ENCODE results near the gene PTPRCAP. TPM values are rescaled to one million over a fixed set of nuclear protein-coding genes. Genes with fewer than 3 reads are reported as not detected.

Gene PTPRCAP, protein sequence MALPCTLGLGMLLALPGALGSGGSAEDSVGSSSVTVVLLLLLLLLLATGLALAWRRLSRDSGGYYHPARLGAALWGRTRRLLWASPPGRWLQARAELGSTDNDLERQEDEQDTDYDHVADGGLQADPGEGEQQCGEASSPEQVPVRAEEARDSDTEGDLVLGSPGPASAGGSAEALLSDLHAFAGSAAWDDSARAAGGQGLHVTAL
- total RNA-seq: 0.19 and 0.28 TPM in 2 replicates

DNA sequence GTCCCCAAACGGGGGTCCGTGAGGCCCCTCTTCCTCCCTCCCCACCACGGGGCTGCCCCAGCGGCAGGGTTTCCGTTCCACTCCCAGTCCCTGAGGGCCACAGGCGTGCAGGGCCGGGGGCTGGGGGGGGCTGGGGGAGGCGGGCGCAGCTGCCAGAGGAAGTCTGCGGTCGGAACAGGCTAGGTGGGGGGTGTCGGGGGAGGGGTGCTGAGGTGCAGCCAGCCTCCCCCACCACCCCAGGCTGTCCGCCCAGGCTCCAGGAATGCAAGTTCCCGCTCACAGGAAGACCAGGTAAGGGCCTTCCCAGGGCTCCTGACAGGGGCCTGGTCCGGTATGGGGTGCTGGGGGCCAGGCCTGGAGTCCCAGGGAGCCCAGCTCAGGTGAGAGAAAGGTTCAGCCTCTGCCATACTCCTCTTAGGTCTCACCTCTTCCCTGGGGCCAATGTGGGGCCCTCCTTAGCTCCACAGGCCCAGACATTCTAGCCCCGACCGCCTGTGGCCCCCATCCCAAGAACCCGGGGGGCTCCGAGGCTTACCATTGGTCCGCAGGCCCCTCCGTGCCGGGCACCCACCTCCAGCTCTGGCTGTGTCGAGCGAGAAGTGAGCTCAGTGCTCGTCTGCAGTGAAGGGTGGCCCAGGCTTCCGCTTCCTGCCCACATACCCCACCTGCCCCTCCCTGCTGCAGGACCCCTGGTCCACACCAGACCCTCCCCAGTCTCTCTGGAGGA lies at the start of gene PTPRCAP:
Gene PTPRCAP (minus strand): TSS at position 601 of the 727 bp plus-strand sequence. CDS start 63 bp downstream, at position 538.

DNA sequence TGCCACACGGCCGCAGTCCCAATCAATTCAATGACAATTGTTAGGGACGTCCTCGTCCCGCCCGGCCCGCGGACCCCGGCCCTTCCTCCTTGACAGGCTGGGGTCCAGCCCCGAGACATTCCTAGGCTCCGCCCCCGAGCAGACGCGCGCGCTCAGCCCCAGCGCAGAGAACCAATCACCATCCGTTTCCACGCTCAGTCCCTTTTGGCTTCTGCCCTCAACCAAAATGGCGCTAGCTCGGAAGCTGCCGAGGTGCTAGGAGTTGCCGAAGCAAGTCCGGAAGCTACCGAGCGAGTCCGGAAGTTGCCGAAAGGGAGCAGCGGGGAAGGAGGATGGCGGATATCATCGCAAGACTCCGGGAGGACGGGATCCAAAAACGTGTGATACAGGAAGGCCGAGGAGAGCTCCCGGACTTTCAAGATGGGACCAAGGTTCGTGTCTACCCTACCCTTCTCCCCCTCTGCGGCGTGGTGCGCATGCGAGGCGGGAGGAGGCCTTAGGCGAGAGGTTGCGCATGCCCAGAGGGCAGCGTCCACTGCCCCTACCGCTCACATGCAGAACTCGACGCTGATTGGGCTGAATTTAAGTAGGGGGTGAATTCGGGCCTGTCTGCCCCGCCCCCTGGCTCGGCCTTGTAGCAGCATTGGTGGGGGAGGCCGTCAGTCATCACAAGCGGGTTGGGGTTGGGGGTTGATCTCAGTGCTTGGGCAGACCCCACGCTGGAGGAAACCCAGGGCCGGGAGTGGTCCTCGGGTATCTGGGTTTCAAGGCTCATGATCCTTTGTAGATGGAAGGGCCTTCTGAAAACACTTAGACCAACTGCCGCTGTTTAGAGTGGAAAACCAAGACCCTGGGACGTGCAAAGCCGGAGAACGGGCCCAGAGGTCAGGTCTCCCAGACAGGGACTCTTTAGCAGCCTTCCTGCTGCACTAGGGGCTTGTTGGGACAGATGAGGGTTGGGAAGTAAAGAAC lies 45.6 kb upstream of the PTPRCAP start, which contains the start of gene AIP:
Gene AIP (plus strand): TSS at position 200 of the 972 bp plus-strand sequence. CDS start 133 bp downstream, at position 333.

DNA sequence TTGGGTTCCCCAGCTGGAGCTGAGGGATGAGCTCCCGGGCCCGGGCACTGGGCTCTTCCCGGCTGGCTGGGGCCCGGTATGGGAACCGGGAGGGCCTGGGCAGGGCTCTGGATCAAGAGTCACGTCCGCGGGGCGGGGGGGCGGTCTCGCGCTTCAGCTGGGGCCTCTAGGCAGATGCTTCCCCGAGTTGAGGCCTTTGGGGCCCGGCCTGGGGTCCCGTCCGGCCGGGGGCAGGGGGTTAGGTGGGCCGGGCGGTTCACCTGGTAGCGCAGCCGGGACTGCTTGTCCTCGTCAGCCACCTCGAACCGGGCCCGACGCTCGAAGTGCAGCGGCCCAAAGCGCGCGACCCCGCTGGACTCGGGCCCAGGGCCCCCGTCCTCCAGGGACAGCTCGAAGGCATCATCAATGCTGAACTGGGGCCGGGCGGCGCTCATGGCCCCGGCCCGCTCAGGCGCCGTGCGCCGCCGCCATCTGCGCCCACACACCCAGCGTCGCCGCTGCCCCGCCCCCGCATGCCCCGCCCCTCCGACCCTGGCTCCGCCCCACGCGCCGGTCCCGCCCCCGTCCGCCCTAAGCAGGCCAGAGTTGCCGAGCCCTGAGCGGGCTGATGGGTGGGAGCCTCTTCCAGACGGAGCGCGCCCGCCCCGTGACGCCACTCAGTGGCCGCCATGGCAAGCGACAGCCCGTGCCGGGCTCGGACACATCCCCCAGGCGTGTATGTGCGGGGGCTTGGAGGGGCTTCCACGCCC lies 31.5 kb upstream of the PTPRCAP start, which contains the start of gene TMEM134:
Gene TMEM134 (minus strand): TSS at position 493 of the 749 bp plus-strand sequence. CDS start 59 bp downstream, at position 434.

DNA sequence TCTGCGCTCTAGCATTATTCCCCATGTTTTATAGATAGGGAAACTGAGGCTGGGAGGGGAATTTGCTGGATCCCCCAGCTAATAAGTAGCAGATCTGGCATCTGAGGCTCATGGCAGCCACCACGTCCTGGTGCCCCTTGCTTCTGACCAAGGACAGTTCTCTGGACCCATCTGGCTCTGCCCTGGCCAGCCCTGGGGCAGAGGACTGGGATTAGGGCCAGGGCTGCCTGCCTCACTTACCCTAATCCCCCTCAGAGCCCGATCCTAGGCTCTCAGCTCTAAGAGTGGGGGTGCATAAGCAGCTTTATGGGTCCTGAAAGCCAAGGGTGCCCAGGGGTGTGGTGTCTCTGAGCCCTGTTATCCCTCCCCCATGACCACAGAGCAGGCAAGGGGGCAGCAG lies 17.6 kb upstream of the PTPRCAP start, which contains the start of gene CABP4:
Gene CABP4 (plus strand): TSS at position 301 of the 400 bp plus-strand sequence. CDS start 70 bp downstream, at position 371.

DNA sequence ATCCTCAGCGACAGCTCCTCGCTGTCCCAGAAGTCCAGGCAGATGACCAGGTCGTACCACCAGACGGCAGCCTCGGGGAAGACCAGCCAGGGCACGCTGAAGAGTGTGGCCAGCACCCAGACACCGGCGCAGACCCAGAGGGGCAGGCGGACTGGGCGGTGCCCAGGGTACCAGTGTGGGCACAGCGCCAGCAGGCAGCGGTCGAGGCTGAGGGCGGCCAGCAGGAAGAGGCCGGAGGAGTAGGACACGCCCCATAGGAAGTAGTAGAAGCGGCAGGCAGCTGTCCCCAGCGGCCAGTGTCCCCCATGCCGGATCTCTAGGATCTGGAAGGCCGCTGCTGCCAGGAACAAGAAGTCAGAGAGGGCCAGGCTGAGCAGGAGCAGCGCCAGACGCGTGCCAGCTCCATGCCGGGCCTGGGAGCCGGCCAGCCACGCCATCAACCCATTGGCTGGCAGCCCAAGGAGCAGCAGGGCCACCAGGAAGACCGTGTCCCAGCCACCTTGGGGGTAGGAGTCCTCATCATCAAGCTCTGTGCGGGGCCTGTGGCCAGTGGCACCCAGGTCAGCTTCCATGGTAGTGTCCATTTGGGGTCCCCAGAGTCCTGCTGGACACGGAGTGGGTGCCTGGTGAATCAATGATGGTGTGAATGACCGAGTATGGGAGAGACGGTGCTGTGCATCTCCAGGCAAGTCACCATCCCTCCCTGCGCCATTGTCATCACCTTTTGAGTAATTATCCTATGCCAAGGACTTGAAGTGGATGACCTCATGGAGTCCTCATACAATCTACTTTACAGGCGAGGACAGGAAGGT lies 14.9 kb upstream of the PTPRCAP start, which contains the start of gene GPR152:
Gene GPR152 (minus strand): TSS at position 589 of the 812 bp plus-strand sequence. CDS start 5 bp downstream, at position 584.

DNA sequence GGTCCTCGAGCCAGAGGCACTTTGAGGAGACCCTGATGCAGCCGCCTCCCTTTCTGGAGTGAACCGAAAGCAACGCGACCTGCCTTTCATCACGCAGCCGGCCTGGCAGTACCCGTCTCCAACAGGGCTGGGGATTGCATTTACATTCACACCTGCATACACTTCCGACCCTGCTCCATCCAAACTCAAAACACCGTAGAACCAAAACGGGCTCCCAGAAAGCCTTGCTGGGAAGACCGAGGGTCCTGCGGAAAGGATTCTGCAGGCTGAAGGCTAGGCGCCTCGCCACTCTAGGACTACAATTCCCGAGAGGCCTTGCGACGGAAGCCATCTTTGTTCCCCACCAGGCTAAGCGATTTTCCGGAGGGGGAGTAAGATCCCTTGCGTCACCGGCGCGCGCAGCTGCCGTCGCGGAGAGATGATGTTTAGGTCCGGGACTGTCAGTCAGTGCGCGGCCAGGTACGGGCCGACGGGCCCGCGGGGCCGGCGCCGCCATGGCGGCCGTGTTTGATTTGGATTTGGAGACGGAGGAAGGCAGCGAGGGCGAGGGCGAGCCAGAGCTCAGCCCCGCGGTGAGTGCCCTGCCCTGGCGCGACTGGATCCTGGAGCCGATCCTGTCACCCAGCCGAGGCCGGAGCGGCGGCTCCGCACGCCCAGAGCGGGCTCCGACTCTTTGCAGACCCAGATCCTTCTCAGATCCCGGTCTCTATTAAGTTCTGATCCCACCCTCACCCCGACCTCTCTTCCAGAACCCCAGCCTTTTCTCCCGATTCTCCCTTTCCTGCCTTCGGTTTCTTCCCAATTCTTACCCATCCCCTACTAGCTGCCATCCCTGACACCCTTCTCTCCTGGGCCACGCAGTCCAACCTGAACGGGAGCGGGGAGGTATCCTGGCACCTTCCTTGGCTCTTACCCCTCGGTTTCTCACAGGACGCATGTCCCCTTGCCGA lies 9.2 kb downstream of the PTPRCAP start, which contains the start of gene RPS6KB2:
Gene RPS6KB2 (plus strand): TSS at position 443 of the 950 bp plus-strand sequence. CDS start 52 bp downstream, at position 495.

DNA sequence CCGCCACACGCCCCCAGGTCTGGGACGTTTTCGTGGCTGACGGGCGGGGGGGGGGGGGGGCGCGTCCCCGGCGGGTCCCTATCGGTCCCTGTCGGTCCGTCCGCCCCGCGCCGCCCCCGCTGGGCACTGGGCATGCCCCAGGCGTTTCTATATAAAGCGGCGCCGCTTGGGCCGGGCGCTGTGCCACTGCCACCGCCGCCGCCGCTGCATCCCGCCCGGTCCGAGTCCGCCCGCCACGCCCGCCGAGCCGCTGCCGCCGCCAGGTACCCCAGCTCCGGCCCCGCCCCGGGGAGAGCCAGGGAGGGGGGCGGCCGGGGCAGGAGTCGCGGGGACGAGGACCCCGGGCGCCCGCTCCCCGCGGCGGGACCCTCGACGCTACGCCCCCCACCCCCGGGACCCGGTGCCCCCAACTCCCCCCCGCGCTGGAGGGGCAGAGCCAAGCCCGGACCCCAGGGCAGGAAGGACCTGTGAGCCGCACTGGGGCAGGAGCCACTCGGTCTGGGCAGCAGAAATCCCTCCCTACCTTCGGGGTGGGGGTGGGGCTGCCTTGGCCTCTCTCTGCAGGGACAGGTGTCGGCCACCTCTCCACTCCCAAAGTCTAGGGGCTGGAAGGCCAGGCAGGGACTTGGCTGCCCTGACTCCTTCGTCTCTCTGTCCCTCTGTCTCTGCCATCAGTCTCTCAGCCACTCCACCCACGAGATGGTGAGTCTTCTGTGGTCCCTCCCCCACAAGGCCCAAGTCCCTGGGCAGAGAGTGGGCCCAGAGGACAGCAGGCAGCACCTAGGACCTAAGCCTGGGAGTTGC lies 21.8 kb downstream of the PTPRCAP start, which contains the start of gene CARNS1:
Gene CARNS1 (plus strand): TSS at position 178 of the 804 bp plus-strand sequence. CDS start 522 bp downstream, at position 700.

DNA sequence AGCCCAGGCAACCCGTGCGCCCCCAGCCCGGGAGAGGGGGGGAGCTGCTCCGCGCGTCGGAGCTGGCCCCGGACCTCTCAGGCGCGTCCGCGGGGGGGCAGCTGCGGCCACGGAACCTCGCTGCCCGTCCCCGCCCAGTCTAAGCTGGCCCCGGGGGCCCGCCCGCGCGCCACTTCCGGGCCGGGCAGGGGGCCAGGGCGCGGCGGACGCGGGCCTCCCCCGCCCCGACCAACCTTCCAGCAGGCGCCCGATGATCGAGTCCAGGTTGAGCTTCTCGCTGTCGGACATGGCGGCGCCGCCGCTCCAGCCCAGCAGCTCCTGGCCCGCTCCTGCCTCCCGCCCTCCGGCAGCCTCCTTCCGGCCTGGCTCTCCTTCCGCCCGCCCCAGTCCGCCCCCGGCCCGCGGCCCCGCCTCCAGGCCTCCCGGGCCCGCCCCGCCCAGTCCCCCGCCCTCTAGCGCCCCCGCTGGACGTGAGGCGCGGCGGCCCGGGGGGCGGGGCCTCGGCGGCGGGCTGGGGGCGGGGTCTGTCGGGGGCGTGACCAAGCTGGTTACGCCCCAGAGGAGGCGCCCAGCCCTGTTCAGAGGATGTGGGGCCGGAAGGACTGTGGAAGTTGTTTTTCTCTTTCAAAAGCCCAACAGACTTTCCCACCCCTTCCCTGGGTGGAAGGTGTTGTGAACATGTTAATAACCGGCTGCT lies 35.8 kb downstream of the PTPRCAP start, which contains the start of gene PPP1CA:
Gene PPP1CA (minus strand): TSS at position 364 of the 697 bp plus-strand sequence. CDS start 76 bp downstream, at position 288.

DNA sequence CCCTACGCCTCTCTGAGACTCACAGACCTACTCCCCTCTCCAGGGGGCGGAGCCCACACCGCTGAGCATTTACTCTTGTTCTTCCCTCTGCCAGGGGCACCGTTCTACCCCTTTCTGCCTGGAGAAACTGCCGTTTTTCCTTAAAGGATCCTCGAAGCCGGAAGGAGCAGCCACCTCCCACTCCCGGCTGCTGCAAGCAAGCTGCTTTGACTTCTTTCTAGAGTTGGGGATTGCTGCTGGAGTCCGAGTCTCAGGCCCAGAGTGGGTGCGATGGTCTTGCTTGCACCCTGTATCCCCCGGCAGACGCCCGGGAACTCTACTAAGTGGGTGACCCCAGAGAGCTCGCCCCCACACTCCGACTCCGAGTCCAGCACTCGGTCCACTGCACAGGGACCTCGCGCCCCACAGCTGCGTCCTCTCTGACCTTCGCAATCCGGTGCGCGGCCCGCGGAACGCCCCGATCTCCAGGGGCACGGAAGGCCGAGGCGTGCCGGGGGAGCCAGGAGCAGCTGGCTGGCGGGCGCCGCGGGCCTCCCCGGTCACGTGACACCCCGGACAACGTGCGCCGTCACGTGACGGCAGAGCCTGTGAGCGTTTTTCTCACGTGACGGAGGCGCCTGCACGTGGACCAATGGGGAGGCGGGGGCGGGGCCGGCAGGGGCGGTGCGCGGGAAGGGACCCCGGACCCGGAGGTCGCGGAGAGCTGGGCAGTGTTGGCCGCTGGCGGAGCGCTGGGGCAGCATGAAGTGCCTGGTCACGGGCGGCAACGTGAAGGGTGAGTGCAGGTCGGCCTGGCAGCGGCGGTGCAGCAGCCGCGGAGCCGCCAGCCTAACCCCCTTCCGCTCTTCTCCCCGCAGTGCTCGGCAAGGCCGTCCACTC lies 45.9 kb downstream of the PTPRCAP start, which contains the start of gene RAD9A:
Gene RAD9A (plus strand): TSS at position 683 of the 879 bp plus-strand sequence. CDS start 59 bp downstream, at position 742.

Other genes starting within 250 kb of the PTPRCAP start
- gene GRK2, start 171.2 kb downstream of the PTPRCAP start, total RNA-seq: 24.0 and 41.6 TPM in 2 replicates
- 33.3 and 33.7 TPM in 2 replicates for gene ANKRD13D, start 148.4 kb downstream of the PTPRCAP start, total RNA-seq
- gene SSH3, start 134.2 kb downstream of the PTPRCAP start, total RNA-seq: 5.6 and 14.9 TPM in 2 replicates
- gene POLD4, start 84.1 kb downstream of the PTPRCAP start, total RNA-seq: 58.6 and 74.8 TPM in 2 replicates
- 3.4 and 7.1 TPM in 2 replicates for gene CLCF1, start 64.1 kb downstream of the PTPRCAP start, total RNA-seq
- gene RAD9A, start 45.7 kb downstream of the PTPRCAP start, total RNA-seq: 3.3 and 6.2 TPM in 2 replicates
- 87.7 and 243 TPM in 2 replicates for gene PPP1CA, start 35.8 kb downstream of the PTPRCAP start, total RNA-seq
- not detected in 2 replicates for gene TBC1D10C, start 33.6 kb downstream of the PTPRCAP start, total RNA-seq
- 0.19 and 0.28 TPM in 2 replicates for gene CARNS1, start 22.0 kb downstream of the PTPRCAP start, total RNA-seq
- 29.6 and 50.6 TPM in 2 replicates for gene RPS6KB2, start 9.2 kb downstream of the PTPRCAP start, total RNA-seq
- 90.7 and 149 TPM in 2 replicates for gene CORO1B, start 5.8 kb upstream of the PTPRCAP start, total RNA-seq
- not detected in 2 replicates for gene GPR152, start 15.0 kb upstream of the PTPRCAP start, total RNA-seq
- gene CABP4, start 17.7 kb upstream of the PTPRCAP start, total RNA-seq: 0.28 and 0.38 TPM in 2 replicates
- 20.3 and 30.7 TPM in 2 replicates for gene TMEM134, start 31.6 kb upstream of the PTPRCAP start, total RNA-seq
- 69.1 and 75.7 TPM in 2 replicates for gene AIP, start 45.3 kb upstream of the PTPRCAP start, total RNA-seq
- gene PITPNM1, start 67.7 kb upstream of the PTPRCAP start, total RNA-seq: 16.1 and 18.3 TPM in 2 replicates
- 16.6 and 20.9 TPM in 2 replicates for gene CDK2AP2, start 70.5 kb upstream of the PTPRCAP start, total RNA-seq
- not detected in 2 replicates for gene CABP2, start 85.8 kb upstream of the PTPRCAP start, total RNA-seq
- gene GSTP1, start 146.1 kb upstream of the PTPRCAP start, total RNA-seq: 709 and 1,193 TPM in 2 replicates
- 142 and 188 TPM in 2 replicates for gene NDUFV1, start 169.3 kb upstream of the PTPRCAP start, total RNA-seq
- 2.5 and 8.8 TPM in 2 replicates for gene NUDT8, start 192.3 kb upstream of the PTPRCAP start, total RNA-seq
- gene TBX10, start 202.1 kb upstream of the PTPRCAP start, total RNA-seq: not detected in 2 replicates
- not detected in 2 replicates for gene ACY3, start 213.0 kb upstream of the PTPRCAP start, total RNA-seq
- gene ALDH3B2, start 236.9 kb upstream of the PTPRCAP start, total RNA-seq: not detected in 2 replicates

Data from regular cardiac myocyte (primary cell).